Measurements from ENCODE around the gene DSE.

DNA sequence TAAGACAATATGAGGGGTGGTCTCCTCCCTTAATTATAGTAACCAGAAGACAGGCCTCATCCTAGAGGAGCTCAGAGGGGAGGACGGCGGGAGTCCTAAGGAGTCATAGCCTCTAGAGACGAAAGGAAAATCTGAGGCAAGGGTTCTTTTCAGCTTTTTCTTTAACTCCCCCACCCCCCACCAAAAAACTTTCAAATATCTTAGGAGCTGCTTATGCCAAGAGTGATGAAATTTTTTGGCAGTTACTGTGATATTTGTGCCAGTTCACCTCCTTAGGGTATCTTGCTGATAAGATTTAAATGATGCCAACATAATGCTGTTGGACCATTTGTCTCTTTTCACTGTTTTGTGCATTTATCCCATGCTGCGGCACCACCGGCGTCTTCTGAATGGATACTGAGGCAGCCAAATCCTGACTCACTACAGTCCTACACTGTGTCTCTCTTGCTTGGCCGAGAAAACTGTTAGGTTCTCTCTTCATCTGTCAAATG lies 44.5 kb upstream of the DSE start:
- no peak for TF ChIP-seq CTCF (conservative IDR thresholded peaks at IDR 0.05; ENCODE audit: low read depth, low read length)
- no peak for TF ChIP-seq EZH2 (IDR thresholded peaks at IDR 0.05; ENCODE audit: low read length, unreplicated experiment)

All from PC-3 (cell line).